Measurements from ENCODE around the gene RASD1.

RASD1 gene

GRCh38 chr17:17516941-17517720 lies 20.9 kb upstream of the RASD1 start:
- H3K36me3 ChIP-seq (ENCODE audit: control insufficient read depth, low read length), result no peaks in the 10 kb centered on the region
- H3K27ac ChIP-seq (ENCODE audit: low read depth, low read length), result no peak overlapping the region
- H3K4me3 ChIP-seq (ENCODE audit: low read length), result no peak overlapping the region
- no peaks in the 10 kb centered on the region for H3K9me3 ChIP-seq (ENCODE audit: control insufficient read depth, insufficient read depth, low read length)
- H3K9me2 ChIP-seq (replicated peaks; ENCODE audit: control insufficient read depth, low read length), result no peaks in the 10 kb centered on the region
- no peaks in the 10 kb centered on the region for H3F3A ChIP-seq (ENCODE audit: control insufficient read depth, insufficient read depth)
- H4K20me1 ChIP-seq (ENCODE audit: control insufficient read depth, insufficient read depth, low read depth, low read length), result no peaks in the 10 kb centered on the region
- H3K4me2 ChIP-seq (ENCODE audit: low read length), result no peak overlapping the region
- no peaks in the 10 kb centered on the region for H3K27me3 ChIP-seq (ENCODE audit: control insufficient read depth, low read length)
- TF ChIP-seq EZH2phosphoT487 (IDR thresholded peaks at IDR 0.05; ENCODE audit: borderline replicate concordance, low read length), result no peak
- TF ChIP-seq CTCF (IDR thresholded peaks at IDR 0.05; ENCODE audit: low read depth, low read length, poor library complexity, severe bottlenecking), result no peak
- no peaks in the 10 kb centered on the region for H3K79me2 ChIP-seq (ENCODE audit: control insufficient read depth, low read length)
- H3K4me1 ChIP-seq (ENCODE audit: control insufficient read depth, low read length), result no peaks in the 10 kb centered on the region

DNA sequence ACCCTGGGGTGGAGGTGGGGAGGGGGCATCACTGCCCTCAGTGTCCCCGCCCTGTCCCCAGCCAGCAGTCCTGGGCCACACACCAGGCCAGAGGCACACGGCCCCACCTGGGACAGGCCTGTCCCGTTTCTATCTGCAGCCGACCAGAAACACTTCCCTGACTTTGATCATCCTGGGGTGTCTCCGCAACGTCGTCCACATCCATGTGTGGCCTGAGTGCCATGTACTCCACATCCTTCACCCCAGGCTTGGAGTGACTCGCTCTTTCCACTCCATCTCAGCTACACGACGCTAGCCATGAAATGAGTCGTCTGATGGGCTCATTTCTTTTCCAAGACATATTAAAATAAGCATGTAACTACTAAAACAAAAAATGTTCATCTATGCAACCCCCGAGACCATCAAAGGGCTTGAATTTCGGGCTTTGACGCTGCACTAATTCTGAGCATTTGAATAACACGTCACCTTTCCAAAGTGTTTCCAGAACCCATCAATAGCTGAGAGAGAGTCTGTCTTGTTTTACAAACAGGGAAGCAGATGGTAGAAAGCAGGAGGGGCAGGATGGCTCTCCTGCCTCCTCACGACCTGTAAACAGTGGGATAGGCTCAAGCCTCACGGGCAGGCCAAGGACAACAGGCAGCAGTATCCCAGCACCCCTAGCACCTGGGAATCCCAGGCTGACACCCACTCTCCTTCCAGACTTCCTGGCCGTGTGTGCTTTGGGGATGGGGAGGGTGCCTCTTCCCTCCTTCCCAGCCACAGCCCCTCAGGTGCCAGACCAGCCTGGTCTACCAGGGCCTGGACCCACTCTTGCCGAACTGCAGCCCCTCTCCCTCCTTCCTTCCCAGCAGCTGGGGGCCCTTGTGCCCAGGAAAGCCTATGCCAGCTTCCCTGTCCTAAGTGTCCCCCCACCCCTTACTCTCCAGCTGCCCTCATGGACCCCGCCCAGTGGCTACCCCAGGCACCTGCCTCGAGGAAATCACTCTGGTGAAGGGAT lies 20.0 kb upstream of the RASD1 start:
- Histone ChIP-seq H3K79me2 (ENCODE audit: control insufficient read depth, low read length) (no peaks in the 10 kb centered on the region), H3K27me3 (ENCODE audit: control insufficient read depth, low read length) (no peaks in the 10 kb centered on the region), H3F3A (ENCODE audit: control insufficient read depth, insufficient read depth) (no peaks in the 10 kb centered on the region), H3K4me2 (ENCODE audit: low read length) (no peak overlapping the region), H3K27ac (ENCODE audit: low read depth, low read length) (no peak overlapping the region), H3K9me2 (replicated peaks; ENCODE audit: control insufficient read depth, low read length) (no peaks in the 10 kb centered on the region), H3K36me3 (ENCODE audit: control insufficient read depth, low read length) (no peaks in the 10 kb centered on the region), H3K4me1 (ENCODE audit: control insufficient read depth, low read length) (no peaks in the 10 kb centered on the region), H4K20me1 (ENCODE audit: control insufficient read depth, insufficient read depth, low read depth, low read length) (no peaks in the 10 kb centered on the region), H3K4me3 (ENCODE audit: low read length) (no peak overlapping the region), H3K9me3 (ENCODE audit: control insufficient read depth, insufficient read depth, low read length) (no peaks in the 10 kb centered on the region)
- TF ChIP-seq EZH2phosphoT487 (IDR thresholded peaks at IDR 0.05; ENCODE audit: borderline replicate concordance, low read length) (no peak), CTCF (IDR thresholded peaks at IDR 0.05; ENCODE audit: low read depth, low read length, poor library complexity, severe bottlenecking) (no peak)

DNA sequence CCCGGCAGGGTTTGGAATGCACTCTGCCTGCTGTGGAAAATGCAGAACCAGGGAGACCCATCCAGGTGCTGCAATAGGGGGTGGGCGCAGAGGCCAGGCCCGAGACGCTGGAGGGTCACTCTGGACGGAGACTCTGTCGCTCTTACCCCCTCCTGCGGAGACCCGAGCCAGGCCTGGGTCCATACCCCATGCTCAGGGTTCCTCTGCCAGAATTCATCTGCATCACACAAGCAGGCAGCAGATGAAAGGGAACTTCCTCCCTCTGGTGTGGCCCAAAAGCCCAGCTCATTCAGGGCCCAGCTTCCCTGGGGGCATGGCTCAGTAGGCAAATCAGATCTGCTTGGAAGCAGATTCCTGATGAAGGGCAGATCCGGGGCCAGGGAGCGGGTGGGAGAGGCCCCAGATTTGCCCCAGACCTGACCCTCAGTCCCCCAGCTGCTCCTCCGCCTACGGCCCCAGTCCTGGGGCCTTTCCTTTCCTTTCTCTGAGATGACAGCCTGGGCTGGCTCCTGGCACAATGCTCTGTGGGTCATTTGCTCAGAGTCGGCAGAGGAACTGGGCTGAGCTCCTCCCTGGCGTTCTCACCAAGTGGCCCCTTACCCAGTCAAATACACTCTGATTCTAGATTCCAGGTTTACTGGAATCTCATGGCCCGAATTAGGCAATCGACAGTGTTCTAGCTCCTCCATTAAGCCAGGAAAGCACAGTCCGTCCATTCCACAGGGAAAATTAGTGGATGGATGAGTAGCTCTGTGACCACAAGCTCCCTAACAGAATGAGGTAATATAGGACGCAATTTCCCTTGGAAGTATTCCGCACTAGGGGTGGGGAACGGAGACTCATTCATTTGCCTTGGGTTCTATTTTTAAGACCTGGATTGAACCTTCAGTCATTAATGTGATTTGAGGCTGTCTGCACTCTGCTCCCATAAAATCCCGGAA lies 19.1 kb upstream of the RASD1 start:
- no peaks in the 10 kb centered on the region for H3K36me3 ChIP-seq (ENCODE audit: control insufficient read depth, low read length)
- no peaks in the 10 kb centered on the region for H3F3A ChIP-seq (ENCODE audit: control insufficient read depth, insufficient read depth)
- H3K9me2 ChIP-seq (replicated peaks; ENCODE audit: control insufficient read depth, low read length), result no peaks in the 10 kb centered on the region
- TF ChIP-seq EZH2phosphoT487 (IDR thresholded peaks at IDR 0.05; ENCODE audit: borderline replicate concordance, low read length) (no peak), CTCF (IDR thresholded peaks at IDR 0.05; ENCODE audit: low read depth, low read length, poor library complexity, severe bottlenecking) (no peak)
- H3K4me1 ChIP-seq (ENCODE audit: control insufficient read depth, low read length), result no peaks in the 10 kb centered on the region
- H3K79me2 ChIP-seq (ENCODE audit: control insufficient read depth, low read length), result no peaks in the 10 kb centered on the region
- H3K27me3 ChIP-seq (ENCODE audit: control insufficient read depth, low read length), result no peaks in the 10 kb centered on the region
- no peak overlapping the region for H3K27ac ChIP-seq (ENCODE audit: low read depth, low read length)
- no peak overlapping the region for H3K4me2 ChIP-seq (ENCODE audit: low read length)
- H3K9me3 ChIP-seq (ENCODE audit: control insufficient read depth, insufficient read depth, low read length), result no peaks in the 10 kb centered on the region
- no peaks in the 10 kb centered on the region for H4K20me1 ChIP-seq (ENCODE audit: control insufficient read depth, insufficient read depth, low read depth, low read length)
- no peak overlapping the region for H3K4me3 ChIP-seq (ENCODE audit: low read length)
